ENCODE measurements around the gene ABCA7.

Gene ABCA7

GRCh38 chr19:1002600-1002999 lies 37.3 kb upstream of the ABCA7 start:
- no peak for DNase-seq (ENCODE audit: low read depth)

GRCh38 chr19:1003283-1003682 lies 36.6 kb upstream of the ABCA7 start:
- no peak for DNase-seq (ENCODE audit: low read depth)

GRCh38 chr19:1004204-1004802 lies 35.6 kb upstream of the ABCA7 start:
- no peak for DNase-seq (ENCODE audit: low read depth)

- DNase-seq (ENCODE audit: low read depth), result no peak
These were observed 34.9 kb upstream of the ABCA7 start for GRCh38 chr19:1004803-1005664.

DNA sequence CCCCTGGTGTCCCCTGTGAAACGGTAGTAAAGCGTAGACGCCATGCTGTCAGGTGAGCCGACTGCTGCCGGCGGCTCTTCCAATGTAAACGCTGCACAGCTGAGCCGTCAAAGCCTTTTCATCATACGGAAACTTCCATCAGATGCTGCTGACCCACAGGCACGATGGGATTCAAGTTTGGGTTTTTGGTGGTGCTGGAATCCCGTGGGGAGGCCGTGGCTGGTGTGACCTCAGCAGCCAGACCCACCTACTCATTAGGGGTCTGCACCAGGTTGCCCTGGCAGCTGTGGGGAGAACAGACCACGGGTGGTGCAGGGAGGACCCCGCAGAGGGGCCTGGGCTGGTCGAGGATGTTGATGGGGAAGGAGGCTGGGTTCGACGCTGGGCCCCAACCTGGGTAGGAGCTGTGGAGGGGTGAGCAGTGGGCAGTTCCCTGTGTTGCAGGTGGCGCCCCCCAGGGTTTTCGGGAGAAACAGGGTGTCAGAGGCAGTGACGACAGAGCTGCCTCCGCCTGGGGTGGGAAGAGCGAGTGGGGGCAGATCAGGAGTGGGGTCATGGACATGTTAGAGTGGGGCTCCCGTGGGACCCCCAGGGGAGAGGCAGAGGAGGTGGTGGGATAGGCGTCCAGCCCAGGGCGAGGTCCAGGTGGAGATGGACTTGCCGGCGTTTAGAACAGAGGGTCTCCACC lies 33.1 kb upstream of the ABCA7 start:
- DNase-seq (ENCODE audit: low read depth), result no peak

GRCh38 chr19:1007399-1008251 lies 32.3 kb upstream of the ABCA7 start:
- DNase-seq (ENCODE audit: low read depth), result no peak

DNA sequence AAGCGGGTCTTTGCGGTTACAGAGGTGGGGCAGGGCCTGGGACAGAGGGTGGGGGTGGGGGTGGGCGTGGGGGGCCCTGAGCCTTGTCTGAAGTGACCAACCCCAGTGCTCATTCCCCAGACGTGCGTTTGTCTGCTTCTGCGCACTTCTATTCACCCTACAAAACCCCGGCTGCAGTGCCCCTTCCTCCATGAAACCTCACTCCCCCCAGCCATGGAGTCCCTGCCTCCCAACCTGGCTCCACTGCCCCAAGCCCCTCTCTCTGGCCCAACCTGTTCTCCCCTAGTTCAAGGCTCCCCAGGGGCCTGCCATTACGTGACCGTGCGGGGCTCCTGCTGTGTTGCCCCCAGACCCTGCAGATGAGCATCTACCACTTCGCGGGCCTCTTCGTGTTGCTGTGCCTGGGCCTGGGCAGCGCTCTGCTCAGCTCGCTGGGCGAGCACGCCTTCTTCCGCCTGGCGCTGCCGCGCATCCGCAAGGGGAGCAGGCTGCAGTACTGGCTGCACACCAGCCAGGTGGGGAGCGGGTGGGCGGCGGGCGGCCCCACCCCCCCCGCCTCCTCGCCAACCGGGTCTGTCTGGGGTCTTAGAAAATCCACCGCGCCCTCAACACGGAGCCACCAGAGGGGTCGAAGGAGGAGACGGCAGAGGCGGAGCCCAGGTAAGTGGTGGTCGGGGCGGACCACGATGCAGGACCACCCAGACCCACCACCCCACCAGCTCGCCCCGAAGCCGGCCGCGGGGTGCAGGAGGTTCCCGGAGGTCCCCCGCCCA lies 31.5 kb upstream of the ABCA7 start:
- DNase-seq (ENCODE audit: low read depth), result no peak

- DNase-seq (ENCODE audit: low read depth), result no peak
These were observed 30.6 kb upstream of the ABCA7 start for GRCh38 chr19:1009041-1009980.

- DNase-seq (ENCODE audit: low read depth), result no peak
These were observed 29.8 kb upstream of the ABCA7 start for GRCh38 chr19:1009981-1010538.

- no peak for DNase-seq (ENCODE audit: low read depth)
These were observed 29.1 kb upstream of the ABCA7 start for GRCh38 chr19:1010586-1011510.

DNA sequence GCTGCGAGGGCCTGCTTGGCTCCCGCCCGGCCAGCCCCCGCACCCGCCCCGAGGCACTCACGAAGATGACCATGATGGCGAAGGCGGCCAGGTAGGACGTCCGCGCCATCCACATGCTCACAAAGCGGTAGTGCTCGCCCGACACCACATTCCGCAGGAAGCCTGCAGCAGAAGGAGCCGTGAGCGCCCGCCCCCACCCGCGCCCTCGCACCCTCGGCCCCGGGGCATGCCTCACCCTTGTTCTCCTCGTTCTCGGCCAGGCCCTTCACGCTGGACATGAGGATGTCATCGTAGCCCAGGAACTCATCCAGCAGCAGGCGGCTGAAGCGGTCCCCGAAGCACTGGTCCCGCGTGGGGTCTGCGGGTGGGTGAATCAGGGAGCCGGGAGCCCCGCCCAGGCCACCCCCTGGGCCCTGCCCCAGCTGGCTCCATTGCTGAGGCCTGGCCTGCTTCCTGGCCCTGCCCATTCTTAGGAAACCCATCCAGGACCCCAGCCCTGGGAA lies 28.0 kb upstream of the ABCA7 start:
- DNase-seq (ENCODE audit: low read depth), result no peak

DNA sequence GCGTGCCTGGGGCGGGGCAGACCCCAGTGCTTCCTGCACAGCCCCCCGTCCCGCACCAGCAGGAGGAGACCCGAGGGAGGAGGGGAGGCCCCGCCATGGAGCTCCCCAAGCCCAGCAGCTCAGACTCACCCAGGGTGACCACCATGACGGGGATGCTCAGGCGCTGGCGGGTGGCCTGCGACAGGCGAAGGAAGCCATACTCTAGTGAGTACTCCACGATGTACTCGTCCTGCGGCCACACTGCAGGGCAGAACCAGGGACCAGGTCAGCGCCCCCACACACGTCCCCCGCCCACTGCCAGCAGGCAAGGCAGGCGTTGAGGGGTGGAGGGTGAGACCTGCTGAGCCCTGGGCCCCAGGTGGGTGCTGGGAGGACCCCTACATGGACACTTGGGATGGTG lies 27.6 kb upstream of the ABCA7 start:
- DNase-seq (ENCODE audit: low read depth), result no peak

GRCh38 chr19:1013218-1013617 lies 26.7 kb upstream of the ABCA7 start:
- DNase-seq (ENCODE audit: low read depth), result no peak

DNA sequence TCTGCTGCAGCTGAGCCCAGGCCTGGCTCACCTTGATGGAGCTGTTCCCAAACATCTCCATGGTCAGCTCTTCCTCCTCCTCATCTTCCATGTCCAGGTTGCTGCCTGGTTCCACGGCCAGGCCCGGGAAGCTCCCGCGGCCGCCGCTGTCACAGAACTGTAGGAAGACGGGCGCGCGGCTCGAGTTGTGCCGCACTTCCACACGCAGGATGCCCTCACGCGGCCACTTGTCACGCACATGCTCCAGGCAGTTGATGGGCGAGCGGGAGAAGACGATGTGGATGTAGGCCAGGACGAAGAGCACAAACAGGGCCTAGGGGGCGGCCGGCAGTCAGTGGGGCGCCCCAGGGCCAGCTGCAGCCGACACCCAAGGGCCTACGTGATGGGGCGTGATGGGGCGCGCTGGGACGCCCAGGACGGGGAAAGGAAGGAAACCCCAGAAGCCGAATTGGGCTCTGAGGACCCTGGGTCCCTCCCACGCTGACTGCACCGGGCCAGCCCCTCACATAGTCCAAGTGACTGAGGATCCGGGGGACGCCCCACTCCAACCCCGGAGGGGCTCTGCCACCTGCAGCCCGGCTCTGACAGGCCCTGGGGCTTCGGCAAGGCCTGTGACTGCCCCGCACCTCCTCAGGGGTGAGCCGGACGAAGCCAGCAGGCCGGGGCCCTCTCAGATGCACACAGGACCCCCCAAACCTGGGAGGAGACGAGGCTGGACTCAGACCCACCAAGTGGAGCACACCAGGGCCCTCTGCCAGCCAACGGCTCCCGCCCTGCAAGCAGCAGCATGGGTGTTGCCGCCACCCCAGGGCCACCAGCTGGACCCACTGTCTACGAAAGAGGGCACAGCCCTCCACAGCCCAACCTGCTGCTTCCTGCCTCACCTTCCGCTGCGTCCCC lies 25.5 kb upstream of the ABCA7 start:
- no peak for DNase-seq (ENCODE audit: low read depth)

GRCh38 chr19:1015061-1015781 lies 24.7 kb upstream of the ABCA7 start:
- no peak for DNase-seq (ENCODE audit: low read depth)

- DNase-seq (ENCODE audit: low read depth), result no peak
These were observed 23.9 kb upstream of the ABCA7 start for GRCh38 chr19:1015782-1016646.
